ENCODE data around the gene SCAF4.

DNA sequence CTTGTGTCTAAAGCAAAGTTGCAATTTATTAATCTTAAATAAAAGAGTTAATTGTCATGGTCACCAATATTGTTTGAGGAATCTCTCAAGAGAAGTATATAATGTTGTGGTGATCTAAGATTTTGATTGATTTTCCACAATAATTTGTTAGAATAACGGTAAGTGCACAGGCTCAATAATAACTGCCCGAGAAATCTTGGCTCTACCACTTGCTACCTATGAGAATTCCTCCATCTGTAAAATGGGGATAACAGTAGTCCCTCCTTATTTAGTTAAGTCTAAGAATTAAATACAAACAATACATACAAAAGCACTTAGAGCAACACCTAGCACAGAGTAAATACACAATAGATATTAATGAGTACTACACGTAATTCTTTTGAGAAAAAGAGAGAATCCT, 18.8 kb downstream of the SCAF4 start:
- TF ChIP-seq, protein P1, sequence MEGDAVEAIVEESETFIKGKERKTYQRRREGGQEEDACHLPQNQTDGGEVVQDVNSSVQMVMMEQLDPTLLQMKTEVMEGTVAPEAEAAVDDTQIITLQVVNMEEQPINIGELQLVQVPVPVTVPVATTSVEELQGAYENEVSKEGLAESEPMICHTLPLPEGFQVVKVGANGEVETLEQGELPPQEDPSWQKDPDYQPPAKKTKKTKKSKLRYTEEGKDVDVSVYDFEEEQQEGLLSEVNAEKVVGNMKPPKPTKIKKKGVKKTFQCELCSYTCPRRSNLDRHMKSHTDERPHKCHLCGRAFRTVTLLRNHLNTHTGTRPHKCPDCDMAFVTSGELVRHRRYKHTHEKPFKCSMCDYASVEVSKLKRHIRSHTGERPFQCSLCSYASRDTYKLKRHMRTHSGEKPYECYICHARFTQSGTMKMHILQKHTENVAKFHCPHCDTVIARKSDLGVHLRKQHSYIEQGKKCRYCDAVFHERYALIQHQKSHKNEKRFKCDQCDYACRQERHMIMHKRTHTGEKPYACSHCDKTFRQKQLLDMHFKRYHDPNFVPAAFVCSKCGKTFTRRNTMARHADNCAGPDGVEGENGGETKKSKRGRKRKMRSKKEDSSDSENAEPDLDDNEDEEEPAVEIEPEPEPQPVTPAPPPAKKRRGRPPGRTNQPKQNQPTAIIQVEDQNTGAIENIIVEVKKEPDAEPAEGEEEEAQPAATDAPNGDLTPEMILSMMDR (IDR thresholded peaks at IDR 0.05), result no peak
- TF ChIP-seq POLR2A (IDR thresholded peaks at IDR 0.05), result no peak

All from prostate gland (tissue), 2 donors.